K562 (cell line): ENCODE results near the gene SPIRE1.

Experiments
- ATF1 ChIP-seq, 2 experiments: fragments of 450-650 bp in 1 of 2; IDR thresholded peaks; 2 replicates each; pipeline ENCODE4 v1.6.1; 2016; ENCODE audit warnings: missing compliant biosample characterization in 1 of 2, missing genetic modification characterization in 1 of 2
- ESRRA ChIP-seq: fragments of 450-650 bp; IDR thresholded peaks from 2 replicates; pipeline ENCODE4 v1.6.1; 2014; ENCODE audit warnings: low read depth, mild to moderate bottlenecking, moderate library complexity, borderline replicate concordance
- FOXM1 ChIP-seq, 2 experiments: fragments of 450-650 bp in 1 of 2; sonication (generic) in 1 of 2; formaldehyde crosslinking in 1 of 2; IDR thresholded peaks; 2 replicates each; pipeline versions ENCODE4 v1.6.1 to v1.9.0; 2017 to 2022; ENCODE audit warnings: low read depth in 2 of 2, mild to moderate bottlenecking in 2 of 2, missing genetic modification reagents in 1 of 2, moderate library complexity in 1 of 2
- ZNF586 ChIP-seq: fragments of 450-650 bp; formaldehyde crosslinking; conservative IDR thresholded peaks from 2 replicates; pipeline ENCODE4 v1.4.0; 2020; ENCODE audit warnings: mild to moderate bottlenecking, moderate library complexity
- TF ChIP-seq, protein P1 (sequence below), 3 experiments: IDR thresholded peaks in 2 of 3; conservative IDR thresholded peaks in 1 of 3; 2 replicates each; pipeline ENCODE4 v1.5.1; 2011 to 2012; ENCODE audit warnings: low read length in 3 of 3, mild to moderate bottlenecking in 3 of 3, control low read depth in 2 of 3, improper control_type of control experiment in 1 of 3, inconsistent platforms in 1 of 3, low read depth in 1 of 3, mixed read lengths in 1 of 3, moderate library complexity in 1 of 3; ENCODE audit not compliant: insufficient read depth in 2 of 3

DNA sequence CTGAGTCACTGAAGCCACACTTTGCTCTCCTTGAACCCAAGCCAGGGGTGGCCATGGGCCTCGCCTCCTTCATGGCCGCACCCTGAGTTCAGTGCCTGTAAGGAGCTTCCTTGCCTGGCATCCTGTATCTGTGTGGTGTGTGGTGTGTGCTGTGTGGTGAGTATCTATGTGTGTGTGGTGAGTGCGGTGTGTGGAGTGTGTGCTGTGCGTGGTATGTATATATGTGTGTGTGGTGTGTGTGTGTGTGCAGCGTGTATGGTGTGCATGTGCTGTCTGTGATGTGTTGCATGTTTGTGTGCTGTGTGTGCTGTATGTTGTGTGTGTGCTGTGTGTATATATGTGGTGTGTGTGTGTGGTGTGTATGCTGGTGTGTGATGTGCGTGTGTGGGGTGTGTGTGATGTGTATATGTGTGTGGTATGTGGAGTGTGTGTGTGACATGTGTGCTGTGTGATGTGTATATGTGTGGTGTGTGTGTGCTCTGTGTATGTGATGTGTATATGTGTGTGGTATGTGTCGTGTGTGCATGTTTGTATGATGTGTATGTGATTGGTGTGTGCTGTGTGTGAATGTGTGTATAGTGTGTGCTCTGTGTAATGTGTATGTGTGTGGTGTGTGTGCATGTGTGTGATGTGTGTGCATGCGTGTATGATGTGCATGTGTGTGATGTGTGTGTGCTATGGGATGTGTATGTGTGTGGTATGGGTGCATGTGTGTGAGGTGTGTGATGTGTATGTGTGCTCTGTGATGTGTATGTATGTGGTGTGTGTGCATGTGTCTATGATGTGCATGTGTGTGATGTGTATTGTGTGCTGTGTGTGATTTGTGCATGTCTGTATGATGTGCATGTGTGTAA is 227.5 kb downstream of the SPIRE1 start:
- TF ChIP-seq ZNF586 (CRISPR knock-in tag) (no peak), FOXM1 (IDR thresholded peaks at IDR 0.05; ENCODE audit: low read depth) (no peak), FOXM1 (CRISPR knock-in tag; IDR thresholded peaks at IDR 0.05; ENCODE audit: low read depth) (no peak), ATF1 (CRISPR knock-in tag; IDR thresholded peaks at IDR 0.05) (no peak), ATF1 (tag; IDR thresholded peaks at IDR 0.05) (no peak), ESRRA (no peak)
- TF ChIP-seq, protein P1, sequence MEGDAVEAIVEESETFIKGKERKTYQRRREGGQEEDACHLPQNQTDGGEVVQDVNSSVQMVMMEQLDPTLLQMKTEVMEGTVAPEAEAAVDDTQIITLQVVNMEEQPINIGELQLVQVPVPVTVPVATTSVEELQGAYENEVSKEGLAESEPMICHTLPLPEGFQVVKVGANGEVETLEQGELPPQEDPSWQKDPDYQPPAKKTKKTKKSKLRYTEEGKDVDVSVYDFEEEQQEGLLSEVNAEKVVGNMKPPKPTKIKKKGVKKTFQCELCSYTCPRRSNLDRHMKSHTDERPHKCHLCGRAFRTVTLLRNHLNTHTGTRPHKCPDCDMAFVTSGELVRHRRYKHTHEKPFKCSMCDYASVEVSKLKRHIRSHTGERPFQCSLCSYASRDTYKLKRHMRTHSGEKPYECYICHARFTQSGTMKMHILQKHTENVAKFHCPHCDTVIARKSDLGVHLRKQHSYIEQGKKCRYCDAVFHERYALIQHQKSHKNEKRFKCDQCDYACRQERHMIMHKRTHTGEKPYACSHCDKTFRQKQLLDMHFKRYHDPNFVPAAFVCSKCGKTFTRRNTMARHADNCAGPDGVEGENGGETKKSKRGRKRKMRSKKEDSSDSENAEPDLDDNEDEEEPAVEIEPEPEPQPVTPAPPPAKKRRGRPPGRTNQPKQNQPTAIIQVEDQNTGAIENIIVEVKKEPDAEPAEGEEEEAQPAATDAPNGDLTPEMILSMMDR (IDR thresholded peaks at IDR 0.05 in 2 of 3, conservative IDR thresholded peaks at IDR 0.05 in 1 of 3; ENCODE audit: insufficient read depth in 2 of 3, low read depth in 1 of 3, low read length in 3 of 3) = no peak
